ENCODE results near the gene AKR1C8.

GRCh38 chr10:5168897-5169420, 16.0 kb downstream of the AKR1C8 start:
- TF ChIP-seq POLR2A (IDR thresholded peaks at IDR 0.05) = no peak
- no peak for TF ChIP-seq EP300 (IDR thresholded peaks at IDR 0.05)
- TF ChIP-seq, protein P1, sequence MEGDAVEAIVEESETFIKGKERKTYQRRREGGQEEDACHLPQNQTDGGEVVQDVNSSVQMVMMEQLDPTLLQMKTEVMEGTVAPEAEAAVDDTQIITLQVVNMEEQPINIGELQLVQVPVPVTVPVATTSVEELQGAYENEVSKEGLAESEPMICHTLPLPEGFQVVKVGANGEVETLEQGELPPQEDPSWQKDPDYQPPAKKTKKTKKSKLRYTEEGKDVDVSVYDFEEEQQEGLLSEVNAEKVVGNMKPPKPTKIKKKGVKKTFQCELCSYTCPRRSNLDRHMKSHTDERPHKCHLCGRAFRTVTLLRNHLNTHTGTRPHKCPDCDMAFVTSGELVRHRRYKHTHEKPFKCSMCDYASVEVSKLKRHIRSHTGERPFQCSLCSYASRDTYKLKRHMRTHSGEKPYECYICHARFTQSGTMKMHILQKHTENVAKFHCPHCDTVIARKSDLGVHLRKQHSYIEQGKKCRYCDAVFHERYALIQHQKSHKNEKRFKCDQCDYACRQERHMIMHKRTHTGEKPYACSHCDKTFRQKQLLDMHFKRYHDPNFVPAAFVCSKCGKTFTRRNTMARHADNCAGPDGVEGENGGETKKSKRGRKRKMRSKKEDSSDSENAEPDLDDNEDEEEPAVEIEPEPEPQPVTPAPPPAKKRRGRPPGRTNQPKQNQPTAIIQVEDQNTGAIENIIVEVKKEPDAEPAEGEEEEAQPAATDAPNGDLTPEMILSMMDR (IDR thresholded peaks at IDR 0.05) = no peak

Measured in tibial nerve (tissue), 4 donors.